Lower leg skin (tissue), 4 donors: ENCODE data around the gene CDH13. TPM values are rescaled to one million over a fixed set of nuclear protein-coding genes. Genes with fewer than 3 reads are reported as not detected.

ENCODE experiments used
- DNase-seq, 2 donors: peaks; one replicate each; pipeline ENCODE4 v3.0.0-alpha.2; 2019; ENCODE audit warnings: low spot score in 2 of 2
- H3K4me3 ChIP-seq: fragments of 200-600 bp; sonication (generic); 2 replicates; pipeline ENCODE4 v1.5.1; 2017; ENCODE audit warnings: mild to moderate bottlenecking, low read depth; ENCODE audit not compliant: poor library complexity, severe bottlenecking
- POLR2A ChIP-seq, 2 donors: fragments of 450-650 bp; IDR thresholded peaks; one replicate each; pipeline ENCODE4 v1.6.1; 2016 to 2017; ENCODE audit warnings: antibody characterized with exemption in 2 of 2, mild to moderate bottlenecking in 1 of 2, moderate library complexity in 1 of 2
- WGBS, 2 donors: methylation state at CpG; one replicate each; pipeline ENCODE4 v1.1.5; 2018; 5-methylcytosine and 5-hydroxymethylcytosine counted together
- intact Hi-C: fragments of 100-400 bp; cut with DNase I; formaldehyde crosslinking; loops from one replicate; pipeline ENCODE4 v1.15.0; 2023; ENCODE audit warnings: low total_unique reads
- total RNA-seq, 4 donors: library from RNA; depleted of rRNA; stranded (reverse); fragments of >200 nt; gene quantifications; one replicate each; pipeline ENCODE4 v1.1.0, GENCODE V29; 2016
- TF ChIP-seq, protein P1 (sequence below), 3 donors: fragments of 450-650 bp; IDR thresholded peaks; one replicate each; pipeline ENCODE4 v1.5.1; 2016; ENCODE audit warnings: antibody characterized with exemption in 3 of 3, mild to moderate bottlenecking in 3 of 3, moderate library complexity in 2 of 3

CDH13 gene
- total RNA-seq, 4 donors from 2014 or later = 102 to 246 (median 155) TPM

DNA sequence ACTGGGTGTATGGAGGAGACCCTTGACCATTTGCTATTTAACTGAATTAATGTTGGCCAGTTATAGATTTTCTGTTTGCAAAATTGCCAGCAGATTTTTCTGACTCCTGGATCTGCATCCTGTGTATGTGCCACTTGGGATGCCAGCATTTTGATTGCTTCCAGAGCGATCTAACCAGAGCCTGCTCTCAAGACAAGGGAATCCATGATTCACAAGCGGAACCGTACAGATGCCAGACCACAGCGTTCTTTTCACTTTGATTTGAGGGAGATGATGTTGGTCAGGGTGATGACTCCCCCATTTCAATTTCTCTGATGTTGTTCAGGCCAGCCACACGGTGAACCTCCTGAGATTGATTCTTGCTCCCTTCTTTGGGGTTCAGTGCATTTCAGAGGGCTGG, 228.7 kb downstream of the CDH13 start:
- H3K4me3 ChIP-seq = no peak overlapping the region
- no peak for DNase-seq
- intact Hi-C loops = no loop called here
- 72 to 78% methylated on average over 5 of the region's 5 CpGs for WGBS, 2 donors
- TF ChIP-seq, protein P1, sequence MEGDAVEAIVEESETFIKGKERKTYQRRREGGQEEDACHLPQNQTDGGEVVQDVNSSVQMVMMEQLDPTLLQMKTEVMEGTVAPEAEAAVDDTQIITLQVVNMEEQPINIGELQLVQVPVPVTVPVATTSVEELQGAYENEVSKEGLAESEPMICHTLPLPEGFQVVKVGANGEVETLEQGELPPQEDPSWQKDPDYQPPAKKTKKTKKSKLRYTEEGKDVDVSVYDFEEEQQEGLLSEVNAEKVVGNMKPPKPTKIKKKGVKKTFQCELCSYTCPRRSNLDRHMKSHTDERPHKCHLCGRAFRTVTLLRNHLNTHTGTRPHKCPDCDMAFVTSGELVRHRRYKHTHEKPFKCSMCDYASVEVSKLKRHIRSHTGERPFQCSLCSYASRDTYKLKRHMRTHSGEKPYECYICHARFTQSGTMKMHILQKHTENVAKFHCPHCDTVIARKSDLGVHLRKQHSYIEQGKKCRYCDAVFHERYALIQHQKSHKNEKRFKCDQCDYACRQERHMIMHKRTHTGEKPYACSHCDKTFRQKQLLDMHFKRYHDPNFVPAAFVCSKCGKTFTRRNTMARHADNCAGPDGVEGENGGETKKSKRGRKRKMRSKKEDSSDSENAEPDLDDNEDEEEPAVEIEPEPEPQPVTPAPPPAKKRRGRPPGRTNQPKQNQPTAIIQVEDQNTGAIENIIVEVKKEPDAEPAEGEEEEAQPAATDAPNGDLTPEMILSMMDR (IDR thresholded peaks at IDR 0.05) = no peak
- no peak for TF ChIP-seq POLR2A (IDR thresholded peaks at IDR 0.05)

DNA sequence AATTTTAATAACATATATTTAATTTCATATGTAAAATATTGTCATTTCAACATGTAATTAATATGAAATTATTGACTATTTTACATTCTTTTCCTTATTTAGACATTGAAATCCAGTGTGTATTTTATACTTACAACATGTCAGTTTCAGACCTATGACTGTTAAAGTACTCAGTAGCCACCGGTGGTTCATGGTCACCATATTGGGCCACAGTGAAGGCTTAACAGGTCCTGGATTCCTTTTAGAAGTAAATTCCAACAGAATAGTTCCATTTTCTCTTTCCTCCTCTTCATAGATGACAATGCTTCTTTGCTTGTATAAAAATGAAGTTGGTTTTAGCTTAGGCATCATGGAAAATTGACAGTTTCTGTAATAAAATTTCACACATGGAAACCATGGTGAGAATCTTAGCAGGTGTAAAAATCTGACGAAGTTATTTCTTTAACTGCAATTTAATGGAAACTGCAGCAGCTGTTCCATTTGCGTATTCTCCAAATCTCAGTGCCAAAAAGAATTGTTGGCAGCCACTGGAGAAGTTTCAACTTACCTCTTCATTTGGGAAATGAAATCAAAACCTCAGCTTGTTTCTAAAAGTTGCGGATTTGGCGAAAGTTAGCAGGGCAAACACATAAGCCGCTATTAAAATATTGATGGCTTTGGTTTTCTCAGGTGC, 231.1 kb downstream of the CDH13 start:
- no peak for DNase-seq
- H3K4me3 ChIP-seq = no peak overlapping the region
- TF ChIP-seq POLR2A (IDR thresholded peaks at IDR 0.05) = no peak
- TF ChIP-seq, protein P1 (IDR thresholded peaks at IDR 0.05) = no peak
- WGBS, 2 donors = 93% methylated on average over 6 of the region's 6 CpGs
- intact Hi-C loops = no loop called here

DNA sequence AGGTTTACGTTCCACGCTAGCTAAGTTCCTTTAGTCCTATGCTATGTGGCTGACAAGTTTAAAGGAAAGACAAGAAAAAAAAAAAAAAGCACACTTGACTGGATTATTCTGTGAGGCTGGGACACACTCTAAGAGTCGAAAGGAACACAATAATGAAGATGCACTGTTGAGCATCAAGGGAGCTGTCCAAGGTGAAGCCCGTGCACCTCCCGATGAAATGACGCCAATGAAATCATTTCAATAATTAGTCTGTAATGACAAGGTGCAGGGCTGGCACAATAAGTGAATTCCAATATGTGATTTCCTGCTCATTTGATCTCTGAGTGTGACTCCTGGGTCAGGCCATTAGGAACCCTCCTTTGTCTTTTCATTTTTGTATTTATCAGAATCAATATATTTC, 232.9 kb downstream of the CDH13 start:
- no peak for TF ChIP-seq POLR2A (IDR thresholded peaks at IDR 0.05)
- TF ChIP-seq, protein P1 (IDR thresholded peaks at IDR 0.05) = no peak
- WGBS, 2 donors = 82 to 87% methylated on average over 6 of the region's 6 CpGs
- intact Hi-C loops = no loop called here
- no peak overlapping the region for H3K4me3 ChIP-seq
- DNase-seq = no peak

DNA sequence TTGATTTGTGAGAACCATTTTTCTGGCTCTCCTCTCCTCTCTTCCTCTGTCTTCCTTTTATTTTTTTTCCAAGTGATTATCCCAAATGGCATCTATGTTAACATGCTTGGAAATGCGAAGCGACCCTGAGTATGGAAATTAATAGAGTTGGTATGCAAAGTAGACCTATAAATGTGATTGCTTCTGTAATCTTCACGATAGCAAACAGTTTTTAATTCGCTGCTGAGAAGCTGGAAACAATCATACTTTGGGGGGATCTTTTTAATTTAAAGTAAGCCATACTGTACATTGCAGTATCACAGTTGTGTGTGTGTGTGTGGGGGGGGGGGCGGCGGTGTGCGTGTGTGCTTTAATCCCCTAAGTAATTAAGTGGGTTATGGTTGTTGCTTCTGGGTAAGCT, 233.3 kb downstream of the CDH13 start:
- no peak overlapping the region for H3K4me3 ChIP-seq
- 93 to 95% methylated on average over 7 of the region's 7 CpGs for WGBS, 2 donors
- DNase-seq = no peak
- no peak for TF ChIP-seq POLR2A (IDR thresholded peaks at IDR 0.05)
- intact Hi-C loops = no loop called here

DNA sequence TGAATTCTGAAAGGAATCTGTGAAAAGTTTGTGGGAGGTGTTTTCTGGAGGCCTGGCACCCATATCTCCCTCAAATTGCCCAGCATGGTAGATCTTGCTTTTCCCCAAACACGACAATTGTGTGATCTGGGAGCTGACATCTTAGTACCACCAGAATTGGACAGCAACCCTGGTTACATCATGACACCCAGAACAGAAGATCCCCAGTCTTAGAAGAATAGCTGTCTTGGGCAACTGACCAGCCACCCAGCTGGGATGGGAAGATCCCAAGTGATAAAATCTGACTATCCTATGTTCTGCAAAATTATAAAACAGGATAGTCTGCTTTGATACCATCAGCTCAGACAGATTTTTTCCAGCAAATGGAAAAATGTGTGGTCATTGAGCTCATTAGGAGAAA, 235.3 kb downstream of the CDH13 start:
- H3K4me3 ChIP-seq = no peak overlapping the region
- intact Hi-C loops = no loop called here
- DNase-seq = no peak
- TF ChIP-seq POLR2A (IDR thresholded peaks at IDR 0.05) = no peak
- TF ChIP-seq, protein P1 (IDR thresholded peaks at IDR 0.05) = no peak
- WGBS, 2 donors = 78 to 95% methylated on average over 1 of the region's 1 CpG

DNA sequence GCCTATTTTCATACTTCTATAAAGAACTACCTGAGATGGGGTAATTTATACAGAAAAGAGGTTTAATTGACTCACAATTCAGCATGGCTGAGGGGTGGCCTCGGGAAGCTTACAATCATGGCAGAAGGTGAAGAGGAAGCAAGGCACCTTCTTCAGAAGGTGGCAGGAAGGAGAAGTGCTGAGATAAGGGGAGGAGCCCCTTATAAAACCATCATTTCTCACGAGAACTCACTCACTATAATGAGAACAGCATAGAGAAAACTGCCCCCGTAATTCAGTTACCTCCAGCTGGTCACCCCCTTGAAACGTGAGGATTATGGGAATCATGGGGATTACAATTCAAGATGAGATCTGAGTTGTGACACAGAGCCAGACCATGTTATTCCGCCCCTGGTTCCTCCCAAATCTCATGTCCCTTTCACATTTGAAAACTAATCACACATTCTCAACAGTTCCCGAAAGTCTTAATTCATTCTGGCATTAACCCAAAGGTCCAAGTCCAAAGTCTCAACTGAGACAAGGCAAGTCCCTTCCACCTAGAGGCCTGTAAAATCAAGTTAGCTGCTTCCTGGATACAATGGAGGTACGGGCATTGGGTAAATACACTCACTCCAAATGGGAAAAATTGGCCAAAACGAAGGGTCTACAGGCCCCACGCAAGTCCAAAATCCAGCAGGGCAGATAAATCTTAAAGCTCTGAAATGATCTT, 237.7 kb downstream of the CDH13 start:
- TF ChIP-seq POLR2A (IDR thresholded peaks at IDR 0.05) = no peak
- TF ChIP-seq, protein P1 (IDR thresholded peaks at IDR 0.05) = no peak
- WGBS, 2 donors = 89 to 91% methylated on average over 9 of the region's 9 CpGs
- no peak for DNase-seq
- no peak overlapping the region for H3K4me3 ChIP-seq
- intact Hi-C loops = no loop called here
